SU-DHL-6 (cell line): ENCODE measurements around the gene SPRY1.

Experiments
- H2AFZ ChIP-seq: fragments of 200-600 bp; sonication (generic); 2 replicates; pipeline ENCODE4 v1.6.1; 2014; ENCODE audit warnings: low read depth, mild to moderate bottlenecking, moderate library complexity, mixed read lengths, antibody characterized with exemption, low read length; ENCODE audit not compliant: severe bottlenecking
- H3F3A ChIP-seq: fragments of 200-600 bp; shearing (Covaris generic); 2 replicates; pipeline ENCODE4 v1.6.0; 2016; ENCODE audit warnings: antibody characterized with exemption, mild to moderate bottlenecking; ENCODE audit not compliant: insufficient read depth
- H3K27ac ChIP-seq: fragments of 200-600 bp; sonication (generic); 2 replicates; pipeline ENCODE4 v1.5.1; 2016; ENCODE audit warnings: low read depth, mild to moderate bottlenecking, low read length, moderate library complexity, mixed read lengths
- H3K27me3 ChIP-seq: fragments of 200-600 bp; sonication (generic), shearing (Covaris generic); 2 replicates; pipeline ENCODE4 v1.6.0; 2014; ENCODE audit warnings: mild to moderate bottlenecking, low read length
- H3K36me3 ChIP-seq: fragments of 200-600 bp; sonication (generic); 2 replicates; pipeline ENCODE4 v1.6.1; 2014; ENCODE audit warnings: mild to moderate bottlenecking, low read length, mixed read lengths
- H3K4me2 ChIP-seq: fragments of 300-600, 200-600 bp; shearing (Covaris generic), sonication (generic); 2 replicates; pipeline ENCODE4 v1.6.0; 2014; ENCODE audit warnings: low read length, low read depth, mild to moderate bottlenecking; ENCODE audit not compliant: poor library complexity, severe bottlenecking
- H3K4me3 ChIP-seq: fragments of 200-600 bp; sonication (generic); 2 replicates; pipeline ENCODE4 v1.5.1; 2014; ENCODE audit warnings: antibody characterized with exemption, low read length, mild to moderate bottlenecking, mixed read lengths; ENCODE audit not compliant: insufficient read depth, poor library complexity, severe bottlenecking
- H3K79me2 ChIP-seq: fragments of 200-600 bp; sonication (generic); 2 replicates; pipeline ENCODE4 v1.6.1; 2014; ENCODE audit warnings: mild to moderate bottlenecking, low read length, moderate library complexity; ENCODE audit not compliant: insufficient read depth
- H3K9ac ChIP-seq: fragments of 200-600 bp; sonication (generic); 2 replicates; pipeline ENCODE4 v1.7.0; 2014; ENCODE audit warnings: mild to moderate bottlenecking, low read length
- H3K9me2 ChIP-seq: fragments of 200-600 bp; sonication (generic); replicated peaks from 2 replicates; pipeline ENCODE4 v1.6.1; 2014; ENCODE audit warnings: low read length; ENCODE audit not compliant: insufficient read depth
- H3K9me3 ChIP-seq: fragments of 200-600 bp; sonication (generic); 2 replicates; pipeline ENCODE4 v1.6.1; 2014; ENCODE audit warnings: low read length, mixed read lengths; ENCODE audit not compliant: insufficient read depth
- H4K20me1 ChIP-seq: fragments of 200-600 bp; sonication (generic); 2 replicates; pipeline ENCODE4 v1.6.1; 2014; ENCODE audit warnings: low read depth, mild to moderate bottlenecking, antibody characterized with exemption, low read length, moderate library complexity, mixed read lengths
- CTCF ChIP-seq: fragments of 200-600 bp; sonication (generic); IDR thresholded peaks from one replicate; pipeline ENCODE4 v1.5.1; 2017; ENCODE audit warnings: antibody characterized with exemption, mild to moderate bottlenecking, low read length, moderate library complexity; ENCODE audit not compliant: insufficient read depth, poor library complexity, severe bottlenecking
- EZH2phosphoT487 ChIP-seq: fragments of 200-600 bp; sonication (generic), shearing (Covaris generic); conservative IDR thresholded peaks from 2 replicates; pipeline ENCODE4 v1.6.1; 2018; ENCODE audit warnings: mild to moderate bottlenecking, antibody characterized with exemption, low read length, moderate library complexity, mixed read lengths

Gene SPRY1

GRCh38 chr4:123449780-123450179 lies 53.2 kb downstream of the SPRY1 start:
- Histone ChIP-seq H3K4me3 (no peak overlapping the region), H3F3A (no peaks in the 10 kb centered on the region), H2AFZ (no peak overlapping the region), H3K9me2 (no peaks in the 10 kb centered on the region), H4K20me1 (no peaks in the 10 kb centered on the region), H3K9ac (no peak overlapping the region), H3K9me3 (no peaks in the 10 kb centered on the region), H3K36me3 (no peaks in the 10 kb centered on the region), H3K27ac (no peak overlapping the region), H3K27me3 (no peaks in the 10 kb centered on the region), H3K79me2 (no peaks in the 10 kb centered on the region), H3K4me2 (no peak overlapping the region)
- TF ChIP-seq CTCF, result no peak
- no peak for TF ChIP-seq EZH2phosphoT487

GRCh38 chr4:123450393-123450792 lies 53.8 kb downstream of the SPRY1 start:
- Histone ChIP-seq H3K79me2 (no peaks in the 10 kb centered on the region), H2AFZ (no peak overlapping the region), H3F3A (no peaks in the 10 kb centered on the region), H3K9me3 (no peaks in the 10 kb centered on the region), H3K27me3 (no peaks in the 10 kb centered on the region), H3K9me2 (no peaks in the 10 kb centered on the region), H3K27ac (no peak overlapping the region), H3K9ac (no peak overlapping the region), H3K36me3 (no peaks in the 10 kb centered on the region), H4K20me1 (no peaks in the 10 kb centered on the region), H3K4me2 (no peak overlapping the region), H3K4me3 (no peak overlapping the region)
- TF ChIP-seq EZH2phosphoT487 (no peak), CTCF (no peak)

GRCh38 chr4:123452616-123453015 lies 56.0 kb downstream of the SPRY1 start:
- Histone ChIP-seq H3K4me3 (no peak overlapping the region), H3F3A (no peaks in the 10 kb centered on the region), H3K4me2 (no peak overlapping the region), H2AFZ (no peak overlapping the region), H3K27ac (no peak overlapping the region), H3K9ac (no peak overlapping the region), H3K36me3 (no peaks in the 10 kb centered on the region), H3K79me2 (no peaks in the 10 kb centered on the region), H3K9me2 (no peaks in the 10 kb centered on the region), H3K9me3 (no peaks in the 10 kb centered on the region), H4K20me1 (no peaks in the 10 kb centered on the region), H3K27me3 (no peaks in the 10 kb centered on the region)
- TF ChIP-seq CTCF (no peak), EZH2phosphoT487 (no peak)
